Hematopoietic multipotent progenitor cell (in vitro differentiated cells): Measurements from ENCODE around the gene SDK1. TPM values are rescaled to one million over a fixed set of nuclear protein-coding genes. Genes with fewer than 3 reads are reported as not detected.

ENCODE experiments used
- DNase-seq, 3 donors: peaks; one replicate each; pipeline ENCODE4 v3.0.0-alpha.2; 2011 to 2015; ENCODE audit warnings: low read depth in 2 of 3, low spot score in 2 of 3
- total RNA-seq: library from RNA; depleted of rRNA; stranded (reverse); fragments of >200 nt; gene quantifications from one replicate; pipeline ENCODE4 v1.2.3, GENCODE V29; 2012

SDK1 gene
- total RNA-seq, 1 donor: 0.81 TPM

- no peak for DNase-seq
Measured at GRCh38 chr7:4134204-4134603, 833.2 kb downstream of the SDK1 start.

- no peak for DNase-seq
Measured at GRCh38 chr7:4134631-4135030, 833.6 kb downstream of the SDK1 start.

DNA sequence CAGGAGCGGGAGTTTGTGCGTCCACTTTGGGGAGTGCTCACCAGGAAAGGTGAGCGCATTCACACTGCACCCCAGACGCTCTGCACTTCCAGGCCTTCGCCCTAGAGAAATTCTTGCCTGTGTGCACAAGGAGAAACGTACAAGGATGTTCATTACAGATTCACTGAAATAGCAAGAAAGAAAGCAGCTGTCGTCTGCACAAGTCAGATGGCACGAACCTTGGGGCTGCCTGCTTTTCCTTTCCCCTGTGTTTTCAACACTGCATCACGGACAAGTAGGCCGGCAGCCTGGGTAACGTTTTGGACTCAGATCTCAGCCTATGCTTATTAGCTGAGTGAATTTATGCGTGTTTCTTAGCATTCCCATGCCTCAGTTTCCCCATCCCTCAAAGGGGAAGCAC is 834.2 kb downstream of the SDK1 start:
- no peak for DNase-seq

DNA sequence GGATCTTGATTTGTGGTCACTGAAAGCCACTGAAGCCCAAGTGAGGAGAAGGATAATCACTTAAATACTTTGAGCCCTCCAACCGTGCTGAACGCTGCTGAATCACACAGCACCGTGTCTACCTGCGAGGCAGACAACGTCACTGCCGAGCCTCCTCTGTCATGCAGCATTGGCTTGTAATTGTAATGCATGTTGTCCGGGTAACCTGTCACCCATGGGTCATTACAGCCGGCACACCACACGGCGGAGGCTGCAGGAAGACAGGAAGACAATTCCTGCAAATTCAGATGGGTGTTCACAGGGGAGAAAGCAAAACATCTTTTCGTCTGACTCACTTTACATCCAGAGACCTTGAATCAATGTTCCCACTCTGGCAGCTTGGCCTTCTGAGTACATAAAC is 835.0 kb downstream of the SDK1 start:
- no peak for DNase-seq

DNA sequence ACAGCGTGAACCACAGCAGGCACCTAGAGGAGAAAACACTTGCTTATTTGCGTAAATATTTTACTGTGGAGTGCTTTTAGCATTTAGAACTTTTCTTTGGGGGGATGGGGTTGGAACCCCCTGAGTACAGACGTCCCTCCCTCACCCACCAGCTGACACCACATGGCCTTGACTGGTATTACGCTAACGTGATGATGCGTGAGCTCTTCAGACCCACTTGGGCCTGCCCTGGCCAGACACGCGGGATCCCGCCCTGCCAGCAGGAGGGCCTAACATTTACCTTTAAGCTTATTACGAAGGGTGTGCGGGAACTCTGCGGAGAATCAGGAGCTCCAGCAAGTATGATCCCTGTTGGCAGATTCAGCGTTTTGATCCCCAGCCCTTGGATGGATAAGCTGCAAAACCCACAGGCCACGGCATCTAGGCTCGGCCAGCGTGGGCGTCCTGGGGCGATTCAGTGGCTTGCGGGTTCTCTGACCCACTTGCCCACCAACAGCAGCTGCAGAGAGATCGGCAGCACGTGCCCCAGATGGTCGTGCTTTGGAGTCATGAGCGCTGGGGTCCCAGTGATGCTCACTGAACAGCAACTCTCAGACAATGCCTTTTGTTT is 835.6 kb downstream of the SDK1 start:
- no peak for DNase-seq

- no peak for DNase-seq
Measured at GRCh38 chr7:4137552-4137951, 836.5 kb downstream of the SDK1 start.

DNA sequence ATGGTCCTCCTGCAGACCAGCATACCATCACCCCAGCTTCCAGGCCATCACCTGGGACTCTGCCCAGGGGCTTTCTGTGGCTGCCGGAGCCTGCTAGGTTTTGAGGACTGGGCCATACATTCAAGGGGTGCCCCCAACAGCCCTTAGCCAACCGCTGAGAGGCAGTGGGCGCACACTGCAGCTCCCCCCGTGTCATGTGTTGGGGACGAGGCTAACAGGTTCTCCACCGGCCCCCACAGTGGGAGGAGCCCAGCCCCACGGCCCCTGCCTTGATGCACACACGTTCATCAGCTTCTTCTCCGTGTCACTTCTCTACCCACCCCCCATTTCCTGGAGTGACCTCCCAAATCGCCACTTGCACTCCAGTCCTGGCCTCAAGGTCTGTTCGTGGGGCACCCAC is 837.8 kb downstream of the SDK1 start:
- DNase-seq: no peak

GRCh38 chr7:4139656-4140625 is 838.9 kb downstream of the SDK1 start:
- DNase-seq: no peak

DNA sequence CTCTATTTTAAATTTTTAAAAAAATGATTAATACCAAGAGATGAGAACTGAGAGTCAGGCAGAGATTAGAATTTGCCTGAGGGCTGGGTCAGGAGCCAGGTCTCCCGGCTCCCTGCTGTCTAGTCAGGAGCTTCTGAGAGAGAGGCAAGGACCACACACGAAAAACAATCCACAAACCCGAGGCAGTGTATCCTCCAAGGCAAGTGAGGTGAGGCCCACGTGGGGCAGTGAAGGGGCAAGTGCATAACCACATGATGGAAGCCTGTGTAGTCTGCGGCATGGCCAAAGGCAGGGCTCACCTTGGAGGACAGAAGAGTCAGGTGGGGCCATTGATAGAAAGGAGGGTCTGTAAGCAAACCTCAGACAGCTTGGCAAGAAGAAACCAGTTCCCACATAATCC is 839.9 kb downstream of the SDK1 start:
- no peak for DNase-seq

GRCh38 chr7:4143006-4143405 is 842.0 kb downstream of the SDK1 start:
- DNase-seq: no peak

GRCh38 chr7:4143511-4144171 is 842.6 kb downstream of the SDK1 start:
- no peak for DNase-seq

- peak in 1 of 3 donors; percentile 24 for DNase-seq
Measured at GRCh38 chr7:4144172-4144701, 843.2 kb downstream of the SDK1 start.

DNA sequence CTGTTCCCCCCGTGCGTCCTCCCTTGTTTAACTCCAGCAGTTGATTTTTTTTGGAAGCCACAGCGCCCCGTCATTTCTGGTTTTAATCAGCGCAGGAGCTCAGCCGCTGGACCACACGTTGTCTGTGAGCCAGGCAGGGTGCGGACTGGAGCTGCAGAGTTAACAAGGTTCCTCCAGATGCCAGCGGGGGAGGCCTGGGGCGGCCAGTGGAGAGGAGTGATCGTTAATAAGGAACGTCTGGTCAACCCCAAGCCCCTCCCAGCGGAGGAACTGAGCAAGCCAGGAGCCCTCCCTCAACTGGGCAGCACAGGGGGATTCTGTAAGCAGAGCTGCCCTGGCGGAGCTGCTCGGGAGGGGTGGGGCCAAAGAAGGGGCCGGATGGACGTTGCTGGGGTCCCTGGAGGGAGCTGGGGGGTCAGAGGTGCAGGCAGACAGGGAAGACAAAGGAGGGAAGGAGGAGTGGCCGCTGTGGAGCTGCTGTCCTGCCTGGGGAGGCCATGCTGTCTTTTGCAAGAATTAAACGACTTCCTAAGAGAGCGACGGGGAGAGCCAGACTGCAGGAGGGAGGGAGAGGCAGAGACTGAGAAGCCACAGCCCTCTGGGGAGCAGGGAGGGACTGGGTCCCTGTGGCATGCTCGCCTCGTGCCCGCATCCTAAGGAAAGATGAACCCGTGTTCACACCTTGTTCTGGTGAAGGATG is 843.9 kb downstream of the SDK1 start:
- peak in 2 of 3 donors; percentile 36 to 55 for DNase-seq

DNA sequence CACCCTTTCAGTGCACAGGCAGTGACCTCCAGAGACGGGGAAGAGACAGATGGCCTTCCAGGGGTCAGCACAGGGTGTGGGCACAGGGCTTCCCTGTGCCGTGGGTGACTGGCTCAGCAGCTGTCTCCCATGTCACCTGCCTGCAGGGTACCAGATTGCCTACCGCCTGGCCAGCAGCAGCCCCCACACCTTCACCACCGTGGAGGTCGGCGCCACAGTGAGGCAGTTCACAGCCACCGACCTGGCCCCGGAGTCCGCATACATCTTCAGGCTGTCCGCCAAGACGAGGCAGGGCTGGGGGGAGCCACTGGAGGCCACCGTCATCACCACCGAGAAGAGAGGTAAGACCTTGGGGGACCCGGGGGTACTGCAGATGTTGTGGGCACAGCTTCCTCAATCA is 844.5 kb downstream of the SDK1 start:
- DNase-seq: no peak

GRCh38 chr7:4147926-4148620 is 847.0 kb downstream of the SDK1 start:
- no peak for DNase-seq

- DNase-seq: no peak
Measured at GRCh38 chr7:4149236-4149635, 848.2 kb downstream of the SDK1 start.

DNA sequence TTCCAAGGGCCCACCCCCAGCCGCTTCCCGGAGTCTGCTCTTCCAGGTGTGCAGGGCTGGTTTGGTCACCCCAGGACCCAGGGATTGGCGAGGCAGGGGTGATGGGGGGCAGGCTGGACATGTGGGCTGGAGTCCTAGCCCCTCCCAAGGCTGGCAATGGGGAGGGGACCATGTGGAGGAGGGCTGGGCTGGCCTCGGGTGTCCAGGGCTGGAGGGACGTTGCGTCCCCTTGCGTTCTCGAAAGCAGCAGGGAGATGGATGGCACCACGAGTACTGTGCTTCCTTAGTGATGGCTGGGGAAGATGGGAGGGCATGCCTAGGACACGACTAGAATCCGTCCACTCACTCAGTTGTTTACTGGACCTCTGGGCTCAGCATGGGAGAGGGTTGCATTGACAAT is 848.6 kb downstream of the SDK1 start:
- no peak for DNase-seq

DNA sequence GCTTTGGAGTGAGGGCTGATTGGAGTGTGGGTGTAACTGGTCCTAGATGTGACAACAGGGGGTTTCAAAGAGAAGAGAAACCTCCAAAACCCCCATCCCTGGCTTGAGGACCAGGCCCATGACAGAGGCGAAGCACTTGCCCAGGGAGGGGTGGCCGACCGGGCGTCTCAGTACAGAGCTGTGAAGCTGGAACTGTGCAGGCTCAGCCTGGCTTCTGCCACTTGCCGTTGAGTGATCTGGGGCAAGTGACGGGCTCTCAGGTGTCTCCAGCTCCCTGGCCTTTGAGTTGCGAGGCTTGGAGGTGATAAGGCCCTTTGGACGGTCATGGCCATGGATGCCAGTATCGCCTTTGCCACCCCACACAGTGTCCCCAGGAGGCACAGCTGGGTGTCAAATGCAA is 849.7 kb downstream of the SDK1 start:
- no peak for DNase-seq

DNA sequence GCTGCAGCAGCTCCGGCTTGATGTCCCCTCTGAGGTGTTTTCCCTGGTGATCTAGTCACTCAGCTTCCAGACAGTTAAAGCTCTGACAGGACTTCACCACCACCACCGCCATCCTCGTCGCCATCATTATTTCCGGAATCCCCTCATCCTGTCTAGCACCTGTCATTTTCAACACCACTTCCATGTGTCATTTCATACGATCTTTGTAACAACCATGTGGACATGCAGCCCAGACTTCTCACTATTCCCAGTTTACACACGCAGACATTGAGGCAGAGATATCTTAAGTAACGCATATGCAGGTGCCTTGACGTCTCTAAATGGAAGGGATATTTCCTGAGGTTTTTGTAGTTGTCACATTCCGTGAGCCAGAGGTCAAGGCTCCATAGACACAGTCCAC is 850.5 kb downstream of the SDK1 start:
- DNase-seq: no peak

DNA sequence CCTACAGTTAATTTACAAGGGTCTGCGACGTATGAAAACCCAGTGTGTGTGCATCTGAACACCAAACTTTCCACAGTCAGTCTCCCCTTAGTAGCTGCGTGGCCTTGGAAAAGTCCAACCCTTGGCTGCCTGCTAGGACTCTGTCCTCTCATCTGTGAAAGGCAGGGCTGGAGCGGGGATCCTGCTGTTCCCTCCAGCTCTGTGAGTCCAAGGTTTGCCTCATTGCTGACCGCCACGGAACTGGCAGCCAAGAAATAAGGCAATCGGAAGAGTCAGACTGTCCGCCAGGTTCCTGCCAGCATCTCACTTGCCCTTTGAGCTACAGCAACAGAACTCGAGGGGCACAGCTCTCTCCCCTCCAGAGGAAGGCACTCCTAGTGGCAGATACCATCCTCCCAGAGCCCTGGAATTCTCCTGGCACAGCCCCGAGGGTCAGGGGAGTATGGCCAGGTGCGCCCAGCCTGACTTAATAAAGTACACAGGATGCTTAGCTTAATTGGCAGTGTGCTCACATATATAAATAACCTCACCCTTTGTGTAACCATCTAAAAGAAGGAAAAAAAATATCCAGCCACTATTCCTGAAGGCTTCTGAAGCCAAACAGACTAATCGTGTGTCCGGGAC is 851.0 kb downstream of the SDK1 start:
- DNase-seq: no peak
